HG03442 (cell line): ENCODE data around the gene SNAPC2.
"Not testable (repeated sequence)": the region's sequence is repeated elsewhere in the genome, so short reads cannot be mapped to it uniquely, and the experiment has no call there.

Experiments
- ATAC-seq: cut with Tn5 transposase; IDR thresholded peaks from one replicate; pipeline ENCODE4 v1.9.1; 2021; ENCODE audit warnings: mild to moderate bottlenecking, moderate library complexity; ENCODE audit not compliant: unreplicated experiment

Gene SNAPC2

GRCh38 chr19:7908742-7909461 is 11.2 kb upstream of the SNAPC2 start:
- no peak for ATAC-seq

GRCh38 chr19:7909471-7910067 is 10.6 kb upstream of the SNAPC2 start:
- ATAC-seq: no peak

GRCh38 chr19:7910321-7911161 is 9.6 kb upstream of the SNAPC2 start:
- no peak for ATAC-seq

GRCh38 chr19:7911508-7912143 is 8.5 kb upstream of the SNAPC2 start:
- no peak for ATAC-seq

GRCh38 chr19:7912144-7912696 is 7.9 kb upstream of the SNAPC2 start:
- no peak for ATAC-seq

GRCh38 chr19:7912697-7913564 is 7.2 kb upstream of the SNAPC2 start:
- no peak for ATAC-seq

GRCh38 chr19:7913652-7914051 is 6.5 kb upstream of the SNAPC2 start:
- no peak for ATAC-seq

GRCh38 chr19:7914099-7914498 is 6.0 kb upstream of the SNAPC2 start:
- no peak for ATAC-seq

GRCh38 chr19:7914598-7915045 is 5.5 kb upstream of the SNAPC2 start, which contains the start of gene TGFBR3L:
Gene TGFBR3L (plus strand): TSS chr19:7914830.
- ATAC-seq: no peak

- no peak for ATAC-seq
Measured at GRCh38 chr19:7915250-7916102, 4.7 kb upstream of the SNAPC2 start.

GRCh38 chr19:7916103-7916954 is 3.8 kb upstream of the SNAPC2 start:
- ATAC-seq: no peak

- ATAC-seq: no peak
Measured at GRCh38 chr19:7916955-7917266, 3.2 kb upstream of the SNAPC2 start.

GRCh38 chr19:7917267-7918061 is 2.7 kb upstream of the SNAPC2 start:
- ATAC-seq: no peak

- ATAC-seq: not testable (repeated sequence)
Measured at GRCh38 chr19:7918062-7918614, 2.0 kb upstream of the SNAPC2 start.

GRCh38 chr19:7918615-7919421 is 1.3 kb upstream of the SNAPC2 start:
- no peak for ATAC-seq
